Stimulated activated CD8-positive, alpha-beta memory T cell treated with anti-CD3 and anti-CD28 coated beads, Interleukin-15, amount 100 ng/mL, for 4 hours (primary cell): Measurements from ENCODE around the gene NDUFV3.
"Not testable (repeated sequence)": the region's sequence is repeated elsewhere in the genome, so short reads cannot be mapped to it uniquely, and the experiment has no call there.

Source experiments
- DNase-seq, 2 donors: peaks; one replicate each; pipeline ENCODE4 v3.0.0-alpha.2; 2020; ENCODE audit warnings: low read depth in 2 of 2

The NDUFV3 gene

DNA sequence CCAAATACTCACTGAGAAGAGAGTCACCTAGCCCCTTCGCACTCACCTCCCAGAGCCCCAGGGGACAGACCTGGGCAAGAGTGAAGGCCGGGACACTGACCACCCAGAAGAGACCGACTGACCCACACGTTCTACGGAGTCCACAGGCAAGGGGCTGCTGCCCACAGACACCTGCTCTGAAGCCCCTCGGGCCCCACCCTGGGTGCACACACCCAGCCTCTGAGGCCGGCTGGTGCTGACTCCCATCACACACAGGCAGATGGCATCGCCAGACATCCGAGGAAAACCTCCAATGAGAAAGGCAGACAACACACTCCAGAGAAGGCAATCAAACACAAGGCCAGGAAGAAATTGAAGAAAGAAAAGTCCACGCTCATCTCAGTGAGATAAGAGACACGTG is 35.9 kb upstream of the NDUFV3 start:
- DNase-seq = no peak

- no peak for DNase-seq
Observed at GRCh38 chr21:42858185-42858847, 34.8 kb upstream of the NDUFV3 start.

DNA sequence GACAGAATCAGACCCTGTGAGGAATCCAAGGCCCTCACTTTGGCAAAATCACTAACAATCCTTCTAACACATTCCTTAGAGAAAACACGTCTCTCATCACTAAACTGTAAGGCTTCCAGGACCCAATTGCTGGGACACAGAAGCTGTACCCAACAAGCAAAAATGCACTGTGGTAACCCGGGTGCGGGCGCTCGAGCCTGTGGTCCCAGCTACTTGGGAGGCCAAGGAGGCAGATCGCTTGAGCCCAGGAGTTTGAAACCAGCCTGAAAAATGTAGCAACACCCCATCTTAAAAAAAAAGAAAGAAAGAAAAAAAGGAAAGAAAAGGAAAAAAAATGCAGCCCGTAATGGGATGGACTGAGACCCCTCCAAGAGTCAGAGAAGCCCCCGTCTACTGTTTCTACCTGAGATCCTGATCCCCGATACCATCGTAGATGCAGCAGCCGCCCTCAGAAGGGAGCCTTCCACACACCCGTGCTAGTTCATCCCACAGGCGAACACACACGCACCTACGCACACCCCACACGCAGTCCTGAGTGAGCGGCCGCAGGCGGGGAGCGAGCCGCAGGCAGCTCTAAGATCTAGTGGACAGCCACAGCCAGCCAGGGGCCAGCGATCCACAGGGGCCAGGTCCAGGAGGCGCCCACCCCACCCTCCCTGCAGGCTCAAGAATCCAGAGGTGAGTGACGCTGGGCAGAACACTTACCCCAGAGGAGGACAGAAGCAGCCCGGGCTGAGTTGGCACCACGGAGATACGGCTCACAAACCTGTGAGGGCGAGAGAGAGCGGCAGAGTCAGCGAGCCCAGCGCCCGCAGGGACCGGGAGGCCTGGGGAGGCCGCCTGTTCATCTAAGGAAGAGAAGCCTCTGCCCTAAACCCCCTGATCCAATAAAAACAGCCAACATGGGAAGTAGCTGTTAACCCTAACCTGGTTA is 33.9 kb upstream of the NDUFV3 start:
- no peak for DNase-seq

DNA sequence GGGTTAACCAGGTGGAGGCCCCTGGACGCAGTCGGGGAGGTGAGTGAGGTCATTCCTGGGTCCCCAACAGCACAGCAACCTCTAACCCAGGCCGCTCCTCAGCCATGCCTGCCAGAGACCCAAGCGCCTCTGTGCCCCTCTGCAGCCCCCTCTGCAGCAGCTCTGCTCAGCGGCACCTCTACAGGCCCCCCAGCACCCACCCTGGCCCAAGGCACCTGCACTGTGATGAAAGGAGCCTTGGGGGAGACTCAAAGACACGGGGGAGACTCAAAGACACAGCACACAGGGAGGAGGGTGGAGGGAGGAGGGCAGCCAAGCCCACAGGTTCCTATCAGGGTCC is 33.2 kb upstream of the NDUFV3 start:
- DNase-seq = no peak

DNA sequence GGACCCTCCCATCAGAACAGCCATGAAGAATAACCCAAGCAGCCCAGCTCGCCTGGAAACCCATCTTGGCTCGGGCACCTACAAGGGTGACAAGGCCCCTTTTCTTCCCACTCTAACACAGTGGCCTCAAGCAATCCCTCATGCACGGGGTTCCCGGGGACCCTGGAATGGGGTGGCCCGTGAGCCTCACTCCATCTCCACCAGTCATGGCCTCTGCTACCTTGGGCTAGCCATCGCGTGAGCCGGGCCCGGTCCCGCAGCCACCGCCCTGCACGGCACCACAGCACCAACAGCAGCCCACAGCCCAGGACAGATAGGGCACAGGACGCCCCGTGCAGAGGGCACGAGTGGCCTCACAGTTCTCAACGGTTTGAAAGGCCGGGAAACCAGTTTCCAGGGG is 32.8 kb upstream of the NDUFV3 start:
- no peak for DNase-seq

DNA sequence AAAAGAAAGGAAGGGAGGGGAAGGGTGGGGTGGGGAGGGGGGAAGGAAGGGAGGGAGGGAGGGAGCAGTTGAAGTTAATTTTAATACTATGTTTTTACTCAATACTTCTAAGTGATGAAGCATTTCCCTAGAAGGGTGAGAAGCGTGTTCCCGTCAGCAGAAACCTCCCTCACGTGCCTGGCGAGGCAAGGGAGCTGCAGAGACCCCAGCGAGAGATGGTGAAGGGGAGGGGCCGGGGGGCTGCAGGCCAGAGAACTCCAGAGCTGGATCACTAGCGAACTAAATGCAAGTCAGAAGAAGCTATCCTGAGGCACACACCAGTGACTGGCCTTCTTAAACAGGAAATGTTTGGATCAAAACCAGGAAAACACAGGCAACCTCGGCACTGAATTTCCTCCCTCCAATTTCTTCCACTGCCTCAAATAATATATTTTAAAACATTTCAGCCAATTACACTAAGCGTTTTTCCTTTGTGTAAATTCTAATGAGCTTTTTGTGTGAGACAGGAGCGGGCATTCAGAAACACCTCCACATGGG is 31.7 kb upstream of the NDUFV3 start:
- DNase-seq = no peak

DNA sequence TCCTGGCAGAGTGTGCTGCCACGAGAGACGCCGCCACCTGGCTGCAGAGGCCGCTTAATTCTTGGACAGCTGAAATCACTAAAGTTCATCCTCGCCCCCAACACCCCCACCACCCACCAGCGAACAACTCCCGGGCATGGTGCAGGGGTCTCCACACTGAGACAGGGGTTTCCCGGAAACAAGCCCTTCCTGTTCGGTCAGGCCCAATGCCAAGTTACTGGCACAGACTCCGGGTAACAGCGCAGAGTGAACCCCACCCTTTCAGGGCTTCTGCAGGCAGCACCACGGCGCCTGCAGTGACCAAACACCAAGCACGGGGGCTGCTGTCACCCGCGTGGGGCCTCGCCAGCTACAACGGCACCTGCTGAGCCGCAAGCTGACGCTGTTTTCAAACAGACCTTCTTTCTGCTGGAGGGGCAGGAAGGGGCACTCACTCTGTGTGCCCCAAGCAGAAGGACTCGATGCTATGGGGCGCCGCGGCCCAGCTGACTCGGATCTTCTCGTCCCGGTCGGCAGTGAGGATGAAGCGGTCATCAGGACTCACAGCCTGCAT is 31.2 kb upstream of the NDUFV3 start:
- no peak for DNase-seq

DNA sequence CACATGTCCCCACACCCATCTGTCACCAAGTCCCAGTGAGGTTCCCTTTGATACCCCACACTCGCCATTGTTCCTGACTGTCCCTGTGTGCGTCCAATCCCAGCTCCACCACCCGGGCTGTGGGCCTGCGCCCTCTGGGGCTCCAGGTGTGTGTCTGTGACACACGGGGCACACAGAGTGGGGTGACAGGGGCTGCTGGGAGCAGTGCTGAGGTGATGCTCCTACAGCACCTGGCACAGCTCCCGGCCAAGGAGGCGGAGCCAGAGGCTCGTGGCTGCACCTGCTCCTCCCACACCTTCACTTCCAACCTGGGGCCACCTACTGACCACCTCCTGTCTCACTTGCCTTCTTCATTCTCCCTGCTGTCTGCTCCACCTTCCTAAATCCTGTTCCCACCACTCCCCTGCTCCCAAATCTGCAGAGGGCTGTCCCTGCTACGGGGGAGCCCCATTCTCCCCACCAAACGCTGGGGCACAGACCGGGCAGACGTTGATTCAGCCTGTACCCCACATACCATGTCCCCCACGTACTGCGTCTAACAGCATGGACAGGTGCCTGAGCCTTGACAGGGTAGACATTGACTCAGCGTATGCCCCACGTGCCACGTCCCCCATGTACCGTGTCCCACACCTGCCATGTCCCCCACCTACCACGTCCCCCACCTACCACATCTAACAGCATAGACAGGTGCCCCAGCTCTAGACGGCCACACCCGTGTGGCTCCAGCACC is 30.2 kb upstream of the NDUFV3 start:
- no peak for DNase-seq

DNA sequence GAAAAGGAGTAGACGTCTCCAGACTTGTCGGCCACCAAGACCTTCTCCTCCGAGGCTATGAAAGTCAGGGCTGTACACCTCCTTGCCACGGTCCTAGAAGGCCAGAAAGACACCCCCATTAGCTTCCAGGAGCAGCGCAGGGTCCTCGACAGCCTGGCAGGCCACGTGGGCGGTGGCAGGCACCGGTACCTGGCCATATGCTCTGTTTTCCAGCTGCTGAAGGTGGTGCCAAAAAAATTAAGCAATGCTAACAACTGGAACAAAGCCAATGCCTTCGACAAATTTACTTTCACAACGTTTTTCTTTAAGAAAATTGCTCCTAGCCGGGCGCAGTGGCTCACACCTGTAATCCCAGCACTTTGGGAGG is 29.6 kb upstream of the NDUFV3 start:
- no peak for DNase-seq

DNA sequence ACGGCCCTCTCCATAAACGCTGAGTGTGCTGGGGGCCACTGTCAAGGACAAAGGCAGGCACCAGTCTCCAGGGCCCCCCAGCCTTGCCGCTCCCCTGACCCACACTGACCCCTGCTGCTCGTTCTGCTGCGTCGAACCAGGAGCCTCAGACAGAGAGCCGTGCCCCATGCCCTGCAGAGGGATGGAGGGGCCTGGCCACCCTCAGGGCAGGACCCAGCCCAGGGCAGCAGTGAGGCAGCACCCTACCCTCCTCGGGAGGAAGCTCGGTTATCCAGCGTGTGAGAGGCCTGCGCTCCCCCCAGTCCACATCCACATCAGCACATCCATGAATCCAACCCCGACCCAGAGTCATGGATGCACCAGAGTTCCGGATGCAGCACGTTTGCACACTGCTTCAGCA is 28.8 kb upstream of the NDUFV3 start:
- no peak for DNase-seq

DNA sequence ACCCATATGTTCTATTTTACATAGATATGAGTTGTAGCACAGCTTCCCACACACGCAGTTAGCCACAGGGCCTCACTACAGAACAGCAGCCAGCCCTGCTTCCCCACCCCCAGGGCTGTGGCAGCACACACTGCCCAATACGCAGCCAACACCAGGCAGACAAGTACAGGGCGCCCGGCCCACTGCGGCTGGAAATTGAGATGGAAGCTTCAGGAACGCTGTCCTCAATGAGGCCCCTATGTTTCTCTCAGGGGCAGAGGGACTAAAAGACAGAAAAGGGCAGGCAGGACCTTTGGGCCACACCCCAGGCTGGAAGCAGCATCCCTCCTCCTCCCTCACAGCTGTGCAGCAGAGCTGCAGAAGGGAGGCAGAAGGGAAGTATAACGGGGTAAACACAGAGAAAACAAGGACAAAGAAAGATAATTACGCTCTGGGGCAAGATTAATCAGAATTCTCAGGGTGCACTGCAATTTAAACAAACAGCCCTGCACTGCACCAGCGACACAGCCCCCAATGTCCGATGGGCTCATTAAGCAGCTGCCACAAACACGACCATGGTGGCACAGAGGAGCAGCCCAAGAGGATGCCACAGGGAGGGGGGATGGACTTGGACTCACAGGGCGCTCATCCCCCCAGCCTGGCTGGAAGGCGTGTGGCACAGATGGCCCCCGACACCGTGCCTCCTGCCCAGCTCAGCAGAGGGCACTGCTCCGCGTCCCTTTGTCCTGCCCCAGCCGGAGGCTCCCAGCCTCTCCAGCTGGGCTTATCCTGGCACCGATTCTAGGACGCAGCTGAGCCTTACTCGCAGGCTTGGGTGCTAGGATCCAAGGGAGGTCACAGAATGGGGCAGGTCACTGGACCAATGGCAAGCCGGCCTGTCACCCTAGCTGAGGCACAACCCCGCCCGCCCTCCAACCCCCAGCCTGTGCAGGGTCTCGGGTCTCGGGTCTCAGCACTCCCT is 28.0 kb upstream of the NDUFV3 start:
- DNase-seq = no peak

DNA sequence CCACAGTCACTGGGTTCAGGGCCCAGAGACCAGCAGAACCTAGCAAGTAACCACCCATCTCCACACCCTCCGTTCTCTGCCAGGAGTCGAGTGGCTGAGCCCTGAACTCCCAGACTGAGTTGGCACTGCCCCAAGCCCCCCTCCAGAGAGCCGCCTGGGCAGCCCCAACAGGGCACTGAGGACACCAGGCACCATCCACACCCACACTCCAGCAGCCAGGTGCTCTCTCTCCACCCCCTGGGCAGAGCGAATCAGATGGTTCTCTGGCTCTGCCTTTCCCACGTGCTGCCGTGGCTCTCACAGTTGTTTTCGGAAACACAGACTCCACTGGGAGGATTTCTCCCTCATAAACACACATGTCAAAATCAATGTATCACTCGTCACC is 27.3 kb upstream of the NDUFV3 start:
- DNase-seq = no peak

DNA sequence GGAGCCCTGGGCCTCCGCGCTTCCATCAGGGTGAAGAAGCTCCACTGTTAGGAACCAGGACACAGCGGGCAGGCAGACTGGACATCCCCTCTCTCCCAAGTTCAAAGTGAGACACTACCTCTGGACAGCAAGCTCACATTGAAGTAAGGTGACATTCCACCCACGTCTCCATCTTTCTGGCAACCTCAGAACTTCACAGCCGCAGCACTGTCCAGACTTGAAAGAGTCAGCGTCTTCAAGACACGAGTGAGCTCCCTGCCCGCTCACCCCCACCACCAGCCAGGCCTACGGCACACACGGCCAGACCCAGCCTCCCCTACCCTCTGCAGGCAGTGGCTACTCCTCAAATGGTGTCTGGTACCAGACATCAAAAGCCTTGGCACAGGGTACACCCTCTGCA is 24.9 kb upstream of the NDUFV3 start:
- DNase-seq = no peak

DNA sequence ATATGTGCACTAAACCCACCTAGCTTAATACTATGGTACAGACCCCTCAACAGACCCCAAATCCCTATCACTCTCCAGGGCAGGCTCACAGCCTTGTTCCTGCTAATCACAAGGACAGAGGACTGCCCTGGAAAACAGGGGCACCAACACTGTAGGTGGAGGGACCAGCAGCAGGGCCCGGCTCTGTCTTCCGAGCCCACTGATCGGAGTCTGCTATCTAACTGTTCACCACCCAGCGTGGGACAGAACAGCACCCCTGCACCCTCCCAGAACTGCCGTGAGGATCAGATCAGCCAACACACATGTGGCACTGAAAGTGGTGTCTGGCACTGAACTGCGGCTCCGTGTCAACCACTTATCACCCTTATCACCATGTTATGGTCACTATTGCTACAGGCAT is 20.0 kb upstream of the NDUFV3 start:
- DNase-seq = no peak

DNA sequence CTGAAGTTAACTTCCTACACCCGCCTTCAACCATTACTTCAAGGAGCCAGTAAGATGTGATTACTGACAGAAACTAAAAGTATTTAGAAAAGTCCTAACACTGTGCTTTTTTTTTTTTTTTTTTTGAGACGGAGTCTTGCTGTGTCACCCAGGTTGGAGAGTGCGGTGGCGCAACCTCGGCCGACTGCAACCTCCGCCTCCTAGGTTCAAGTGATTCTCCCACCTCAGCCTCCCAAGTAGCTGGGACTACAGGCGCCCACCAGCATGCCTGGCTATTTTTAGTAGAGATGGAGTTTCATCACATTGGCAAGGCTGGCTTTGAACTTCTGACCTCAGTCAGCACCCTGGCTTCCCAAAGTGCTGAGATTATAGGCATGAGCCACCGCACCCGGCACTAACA is 17.3 kb upstream of the NDUFV3 start:
- not testable (repeated sequence) for DNase-seq

GRCh38 chr21:42878678-42878992 is 14.5 kb upstream of the NDUFV3 start:
- DNase-seq = peak in 1 of 2 donors; percentile 4

DNA sequence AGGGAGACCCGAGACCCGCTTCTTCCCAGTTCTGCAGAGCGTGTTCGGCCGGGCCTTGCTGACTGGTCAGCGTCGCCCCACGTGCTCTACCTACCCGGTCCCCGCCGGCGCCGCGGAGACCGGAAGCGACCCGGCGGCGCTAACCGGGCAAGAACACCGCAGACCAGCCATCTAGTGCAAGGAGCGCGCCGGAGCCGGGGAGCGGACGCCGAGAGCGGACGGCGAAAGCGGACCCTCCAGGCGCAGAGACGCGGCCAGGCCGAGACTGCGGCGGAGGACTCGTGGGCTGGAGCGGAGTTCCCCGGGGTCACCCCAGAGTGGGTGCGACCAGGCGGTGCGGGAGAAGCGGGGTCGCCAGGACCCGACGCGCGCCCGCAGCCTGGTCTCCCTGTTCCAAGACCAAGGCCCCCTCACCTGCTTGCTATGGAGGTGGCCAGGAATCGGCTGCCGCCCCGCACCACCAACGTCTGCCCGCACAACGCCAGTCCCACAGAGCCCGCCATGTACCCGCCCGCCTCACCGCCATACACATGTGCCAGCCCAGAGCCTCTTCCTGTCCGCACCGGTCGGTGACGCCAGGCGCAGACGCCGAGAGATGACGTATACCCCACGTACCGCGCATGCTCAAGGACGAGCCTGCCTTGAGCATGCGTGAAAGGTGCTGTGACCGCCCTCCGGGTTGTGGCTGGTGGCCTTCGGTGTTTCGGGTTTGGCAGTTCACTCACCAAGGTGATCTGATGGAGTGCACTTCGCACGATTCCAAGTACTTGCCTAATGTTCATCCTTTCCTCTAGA is 13.9 kb upstream of the NDUFV3 start, which contains the start of gene WDR4:
WDR4 (minus strand) TSS at position 547 of the 795 bp plus-strand sequence; CDS start at position 503, 44 bp downstream.
- peak; percentile 96 for DNase-seq

GRCh38 chr21:42880352-42880751 is 12.8 kb upstream of the NDUFV3 start:
- DNase-seq = no peak

DNA sequence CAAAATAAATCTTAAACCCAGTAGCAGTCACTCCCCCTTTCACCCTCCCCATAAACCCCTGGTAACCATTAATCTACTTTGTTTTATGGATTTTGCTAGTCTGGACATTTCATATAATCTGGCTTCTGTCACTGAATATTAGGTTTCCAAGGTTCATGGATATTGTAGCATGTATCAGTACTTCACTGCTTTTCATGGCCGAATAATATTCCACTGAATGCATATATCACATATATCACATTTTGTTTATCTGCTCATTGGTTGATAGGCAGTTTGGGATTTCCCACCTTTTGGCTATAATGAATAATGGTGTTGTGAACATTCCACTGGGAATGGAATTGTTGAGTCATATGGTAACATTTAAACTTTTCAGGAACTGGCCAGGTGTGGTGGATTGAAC is 9.2 kb upstream of the NDUFV3 start:
- no peak for DNase-seq

- no peak for DNase-seq
Observed at GRCh38 chr21:42887326-42887725, 5.8 kb upstream of the NDUFV3 start.
